DOHH2 (cell line): ENCODE results near the gene GRK6.

Experiments
- CTCF ChIP-seq: fragments of 200-600 bp; sonication (generic); IDR thresholded peaks from one replicate; pipeline ENCODE4 v1.5.1; 2014; ENCODE audit warnings: antibody characterized with exemption, mild to moderate bottlenecking, low read depth, low read length; ENCODE audit not compliant: poor library complexity, severe bottlenecking
- EZH2phosphoT487 ChIP-seq: fragments of 200-600 bp; sonication (generic); IDR thresholded peaks from 2 replicates; pipeline ENCODE4 v1.6.1; 2017; ENCODE audit warnings: borderline replicate concordance, mild to moderate bottlenecking, antibody characterized with exemption, low read length, moderate library complexity, mixed read lengths

- no peak for TF ChIP-seq EZH2phosphoT487
- TF ChIP-seq CTCF: no peak
These were observed 53.3 kb downstream of the GRK6 start for GRCh38 chr5:177479774-177480173.
